GM12892 (cell line): Measurements from ENCODE around the gene DDR1.

ENCODE experiments used
- POLR2A ChIP-seq: IDR thresholded peaks from 2 replicates; pipeline ENCODE4 v1.6.1; 2011; ENCODE audit warnings: low read depth, low read length, control low read depth
- POLR2AphosphoS5 ChIP-seq: IDR thresholded peaks from 2 replicates; pipeline ENCODE4 v1.6.1; 2011; ENCODE audit warnings: low read depth, low read length, control low read depth
- TAF1 ChIP-seq: IDR thresholded peaks from 2 replicates; pipeline ENCODE4 v1.6.1; 2011; ENCODE audit warnings: low read depth, mild to moderate bottlenecking, control low read depth, low read length, borderline replicate concordance

GRCh38 chr6:30945281-30945680 lies 61.0 kb downstream of the DDR1 start:
- TF ChIP-seq POLR2A (no peak), POLR2AphosphoS5 (no peak), TAF1 (no peak)
